GOT3 (cell line): ENCODE results near the gene BRAT1.
"Not testable (repeated sequence)": the region's sequence is repeated elsewhere in the genome, so short reads cannot be mapped to it uniquely, and the experiment has no call there.

Experiments
- DNase-seq: peaks from one replicate; lab custom pipeline; 2025; ENCODE audit warnings: mixed read lengths; lab: John Stamatoyannopoulos, UW

Gene BRAT1

GRCh38 chr7:2555121-2556052 is at the start of gene BRAT1:
TSS of gene BRAT1 (minus strand) at chr7:2555524. CDS start at chr7:2554431, 1,093 bp downstream.
- DNase-seq, result peak; percentile 89

- no peak for DNase-seq
Measured at GRCh38 chr7:2604608-2605174, 49.4 kb upstream of the BRAT1 start.

GRCh38 chr7:2603044-2603965 is 48.0 kb upstream of the BRAT1 start:
- DNase-seq, result no peak

GRCh38 chr7:2602406-2603043 is 47.2 kb upstream of the BRAT1 start:
- DNase-seq, result no peak

- DNase-seq, result no peak
Measured at GRCh38 chr7:2601907-2602306, 46.6 kb upstream of the BRAT1 start.

GRCh38 chr7:2601065-2601464 is 45.7 kb upstream of the BRAT1 start:
- no peak for DNase-seq

GRCh38 chr7:2598154-2598823 is 43.0 kb upstream of the BRAT1 start:
- no peak for DNase-seq

- no peak for DNase-seq
Measured at GRCh38 chr7:2597273-2597640, 41.9 kb upstream of the BRAT1 start.

- no peak for DNase-seq
Measured at GRCh38 chr7:2596464-2597272, 41.3 kb upstream of the BRAT1 start.

GRCh38 chr7:2595258-2595860 is 40.0 kb upstream of the BRAT1 start:
- DNase-seq, result no peak

- DNase-seq, result no peak
Measured at GRCh38 chr7:2594599-2594998, 39.3 kb upstream of the BRAT1 start.

GRCh38 chr7:2593036-2593727 is 37.9 kb upstream of the BRAT1 start:
- DNase-seq, result no peak

GRCh38 chr7:2592375-2592865 is 37.1 kb upstream of the BRAT1 start:
- DNase-seq, result no peak

GRCh38 chr7:2589941-2590340 is 34.6 kb upstream of the BRAT1 start:
- not testable (repeated sequence) for DNase-seq

- DNase-seq, result no peak
Measured at GRCh38 chr7:2589341-2589740, 34.0 kb upstream of the BRAT1 start.

- DNase-seq, result no peak
Measured at GRCh38 chr7:2587778-2588177, 32.5 kb upstream of the BRAT1 start.

GRCh38 chr7:2587134-2587533 is 31.8 kb upstream of the BRAT1 start:
- DNase-seq, result no peak

- DNase-seq, result no peak
Measured at GRCh38 chr7:2586326-2587020, 31.1 kb upstream of the BRAT1 start.

GRCh38 chr7:2585446-2585845 is 30.1 kb upstream of the BRAT1 start:
- DNase-seq, result no peak
